ENCODE data around the gene GTF2IRD1.

DNA sequence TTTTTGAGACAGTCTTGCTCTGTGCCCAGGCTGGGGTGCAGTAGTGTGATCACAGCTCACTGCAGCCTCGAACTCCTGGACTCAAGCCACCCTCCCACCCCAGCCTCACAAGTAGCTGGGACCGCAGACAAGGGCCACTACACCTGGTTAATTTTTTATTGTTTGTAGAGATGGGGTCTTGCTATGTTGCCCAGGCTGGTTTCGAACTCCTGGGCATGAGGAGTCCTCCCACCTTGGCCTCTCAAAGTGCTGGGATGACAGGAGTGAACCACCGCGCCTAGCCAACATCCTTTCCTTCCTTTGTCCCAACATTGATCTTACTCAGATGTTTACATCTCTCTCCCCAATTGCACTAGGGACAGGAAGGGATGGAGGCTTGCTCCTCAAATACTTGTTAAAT is 3.3 kb downstream of the GTF2IRD1 start:
- TF ChIP-seq POLR2AphosphoS5 (IDR thresholded peaks at IDR 0.05; ENCODE audit: low read depth, low read length) (no peak), POLR2A (IDR thresholded peaks at IDR 0.05; ENCODE audit: low read depth, low read length) (no peak)
